GM19351 (cell line): ENCODE data around the gene GRIP2.

Experiments
- ATAC-seq: cut with Tn5 transposase; IDR thresholded peaks from one replicate; pipeline ENCODE4 v1.9.1; 2021; ENCODE audit warnings: mild to moderate bottlenecking, moderate library complexity; ENCODE audit not compliant: unreplicated experiment

GRIP2 gene

DNA sequence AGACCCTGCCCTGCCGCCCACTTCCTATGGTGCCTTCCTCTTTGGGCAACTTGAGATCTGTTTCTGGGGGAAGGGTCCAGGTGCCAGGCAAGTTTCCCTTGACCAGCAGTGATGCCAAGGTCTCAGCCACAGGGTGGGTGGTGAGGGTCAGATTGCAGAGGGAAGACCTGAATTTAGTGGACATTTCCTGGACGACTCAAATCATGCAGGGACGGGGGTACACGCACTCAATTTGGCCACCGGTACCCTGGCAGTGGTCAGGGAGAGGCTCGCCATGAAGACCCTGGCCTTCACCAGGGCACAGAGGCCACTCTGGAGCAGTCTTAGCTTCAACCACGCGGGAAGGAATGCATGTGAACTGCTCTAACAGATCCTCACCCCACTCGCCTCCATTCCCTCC is 1.5 kb upstream of the GRIP2 start:
- ATAC-seq: no peak

DNA sequence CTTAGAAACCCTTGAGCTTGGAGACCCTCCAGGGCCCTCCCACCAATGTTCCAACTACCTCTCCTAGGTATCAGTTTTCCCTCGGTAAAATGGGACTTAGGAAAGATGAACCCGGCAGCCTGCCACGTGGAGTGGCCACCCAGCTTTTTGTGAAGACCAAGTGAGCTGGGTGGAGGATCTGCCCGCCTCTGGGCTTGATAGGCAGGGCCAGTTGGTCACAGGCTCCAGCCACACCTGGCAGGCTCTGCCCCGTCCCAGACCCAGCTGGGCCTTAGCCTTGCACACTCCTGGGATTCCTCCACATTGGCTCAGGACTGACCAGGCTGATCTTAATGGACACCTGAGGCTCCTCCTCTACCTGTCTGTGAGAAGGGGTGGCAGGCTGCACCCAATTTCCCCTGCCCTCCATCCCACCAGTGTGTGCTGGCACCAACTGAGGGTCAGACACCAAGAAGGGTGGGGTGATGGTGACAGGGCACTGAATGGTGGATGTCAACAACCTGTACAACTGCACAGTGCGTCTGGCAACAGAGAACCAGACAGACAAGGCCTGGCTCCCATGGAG is 761 bp upstream of the GRIP2 start:
- no peak for ATAC-seq

DNA sequence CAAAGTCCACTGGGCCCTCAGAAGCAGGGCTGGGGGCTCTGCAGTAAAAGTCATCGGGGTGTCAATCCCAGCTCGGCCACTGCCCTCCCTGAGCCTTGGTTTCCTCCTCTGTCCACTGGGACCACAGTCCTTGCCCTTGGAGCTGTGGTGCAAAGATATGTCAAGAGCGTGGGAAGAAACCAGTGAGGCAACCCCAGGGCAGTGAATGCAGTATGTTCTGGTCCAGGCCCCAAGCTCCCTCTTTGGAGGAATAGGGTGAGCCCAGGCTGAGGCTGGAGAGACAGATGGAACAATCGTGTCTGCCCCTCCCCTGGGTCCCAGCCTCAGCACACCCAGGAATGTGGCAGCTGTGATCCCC is 779 bp downstream of the GRIP2 start:
- no peak for ATAC-seq

DNA sequence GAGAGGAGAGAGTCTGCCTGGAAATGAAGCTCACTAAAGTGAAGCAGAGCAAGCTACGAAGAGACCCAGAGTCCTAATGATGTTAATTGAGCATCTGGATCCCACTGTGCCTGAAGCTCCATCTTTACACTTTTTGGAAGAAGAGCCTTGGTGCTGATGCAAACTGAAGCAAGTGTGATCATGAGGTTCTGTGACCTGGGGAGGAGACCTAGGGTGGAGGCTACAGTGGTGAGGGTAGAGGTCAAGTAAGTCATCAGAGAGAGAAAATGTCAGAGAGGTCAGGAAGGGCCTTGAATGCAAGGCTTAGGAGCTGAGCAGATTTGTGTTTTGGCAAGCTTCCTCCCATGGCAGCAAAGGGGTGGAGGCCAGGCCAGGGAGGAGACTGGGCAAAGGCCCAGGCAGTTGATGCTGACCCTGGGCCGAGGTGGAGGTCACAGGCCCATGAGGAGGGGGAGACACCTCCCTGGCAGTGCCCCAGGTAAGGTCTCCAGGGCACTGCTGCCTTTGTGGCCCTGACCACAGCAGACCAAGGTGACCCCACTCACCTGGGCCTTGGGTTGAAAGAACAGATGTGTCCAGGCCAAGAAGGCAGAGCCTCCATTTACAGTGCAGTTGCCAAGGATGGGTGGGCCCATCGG is 1.6 kb downstream of the GRIP2 start:
- no peak for ATAC-seq

DNA sequence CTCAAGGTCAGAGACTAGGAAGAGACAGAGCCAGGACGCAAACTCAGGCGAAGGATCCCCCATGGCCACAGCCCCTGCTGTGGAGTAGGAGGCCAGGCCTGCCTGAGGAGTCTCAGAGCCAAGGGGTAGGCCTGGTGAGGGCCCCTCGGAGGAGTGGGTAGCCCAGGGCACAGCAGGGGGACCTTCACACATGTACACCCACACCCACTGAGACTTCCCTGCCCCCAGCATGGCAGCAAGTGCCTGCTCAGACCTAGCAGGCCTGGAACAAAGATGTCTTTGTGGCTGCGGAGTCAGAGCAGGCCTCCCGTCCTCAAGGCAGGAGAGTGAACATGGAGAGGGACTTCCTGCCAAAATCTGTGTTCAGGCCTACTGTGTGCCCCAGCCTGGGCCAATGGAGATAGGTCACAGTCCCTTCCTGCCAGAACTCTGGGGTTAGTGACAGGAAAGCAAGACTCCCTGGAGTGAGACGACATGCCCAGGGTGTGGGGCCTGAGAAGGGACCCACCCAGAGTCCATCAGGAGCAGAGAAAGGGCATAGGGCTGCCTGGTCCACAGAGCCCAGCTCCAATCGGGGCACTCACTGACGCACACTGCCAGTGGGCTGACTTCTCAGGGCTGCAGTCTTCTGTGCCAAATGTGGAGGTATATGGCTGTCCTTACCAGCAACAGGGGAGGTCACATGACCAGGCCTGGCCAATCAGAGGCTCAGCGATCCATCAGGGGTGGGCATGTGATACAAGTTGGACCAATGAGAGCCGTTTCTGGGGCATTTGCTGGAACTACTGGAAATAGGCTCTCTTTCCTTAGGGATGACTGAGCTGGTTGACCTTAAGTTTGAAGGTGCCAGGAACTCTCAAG is 2.3 kb downstream of the GRIP2 start:
- no peak for ATAC-seq

DNA sequence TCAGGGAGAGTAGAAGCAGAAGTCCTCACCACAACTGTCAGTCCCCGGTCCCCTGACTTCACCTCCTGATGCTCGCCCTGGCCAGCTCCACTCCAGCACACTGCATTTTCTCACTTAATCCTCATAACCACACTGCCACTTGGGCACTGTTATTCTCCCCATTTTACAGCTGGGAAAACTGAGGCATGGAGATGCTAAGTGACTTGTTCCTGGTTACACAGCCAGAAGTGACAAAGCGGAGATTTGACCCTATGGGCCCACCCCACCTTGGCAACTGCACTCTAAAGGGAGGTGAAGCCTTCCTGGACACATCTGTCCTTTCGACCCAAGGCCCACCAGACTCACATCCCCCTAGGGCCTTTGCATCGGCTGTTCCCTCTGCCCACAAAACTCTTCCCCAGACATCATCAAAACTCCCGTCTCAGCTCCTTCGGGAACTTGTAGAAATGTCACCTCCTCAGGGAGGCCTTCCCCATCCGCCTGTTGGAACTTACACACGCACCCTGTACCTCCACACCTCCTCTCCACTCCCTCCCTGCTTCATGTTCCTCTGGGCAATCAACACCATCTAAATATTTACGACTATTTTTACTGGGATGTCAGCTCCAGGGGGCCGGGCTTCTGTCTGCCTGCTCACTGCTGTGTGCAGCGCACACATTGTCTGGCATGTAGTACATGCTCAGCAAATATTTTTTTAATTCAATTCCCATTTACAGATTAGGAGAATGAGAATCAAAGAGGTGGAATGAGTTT is 3.1 kb downstream of the GRIP2 start:
- no peak for ATAC-seq

DNA sequence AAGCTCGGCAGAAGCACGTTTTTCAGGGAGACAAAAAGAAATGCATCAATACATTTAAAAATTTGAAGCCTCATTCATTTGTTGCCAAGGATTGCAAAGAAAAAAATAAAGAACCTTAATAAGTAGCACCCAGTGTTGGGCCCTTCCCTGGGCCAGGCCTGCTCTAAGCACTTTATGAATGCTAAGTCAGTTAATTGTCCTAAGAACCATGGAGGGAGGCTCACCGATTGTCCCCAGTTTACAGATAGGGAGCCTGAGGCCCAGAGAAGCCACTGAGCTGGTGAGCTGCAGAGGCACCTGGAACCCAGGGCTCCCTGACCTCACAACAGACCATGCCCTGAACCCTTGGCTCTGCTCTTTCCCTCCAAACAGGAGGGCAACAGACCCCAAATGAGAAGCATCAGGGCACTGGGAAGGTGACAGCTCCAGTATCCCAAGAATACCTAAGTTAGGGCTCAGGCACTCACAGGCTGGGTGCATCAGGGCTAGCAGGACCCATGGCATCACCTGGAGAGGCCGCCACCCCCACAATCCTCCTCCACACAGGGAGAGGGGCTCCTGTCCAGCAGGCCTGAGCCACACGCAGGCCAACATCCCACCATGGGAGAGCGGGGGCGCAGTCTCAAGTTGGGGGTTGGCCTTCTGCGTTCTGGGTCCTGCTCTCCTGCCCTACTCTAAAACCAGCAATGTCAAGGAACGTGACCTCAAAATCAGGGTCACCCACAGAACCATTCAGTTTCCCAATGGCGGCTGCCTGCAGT is 3.9 kb downstream of the GRIP2 start:
- no peak for ATAC-seq

DNA sequence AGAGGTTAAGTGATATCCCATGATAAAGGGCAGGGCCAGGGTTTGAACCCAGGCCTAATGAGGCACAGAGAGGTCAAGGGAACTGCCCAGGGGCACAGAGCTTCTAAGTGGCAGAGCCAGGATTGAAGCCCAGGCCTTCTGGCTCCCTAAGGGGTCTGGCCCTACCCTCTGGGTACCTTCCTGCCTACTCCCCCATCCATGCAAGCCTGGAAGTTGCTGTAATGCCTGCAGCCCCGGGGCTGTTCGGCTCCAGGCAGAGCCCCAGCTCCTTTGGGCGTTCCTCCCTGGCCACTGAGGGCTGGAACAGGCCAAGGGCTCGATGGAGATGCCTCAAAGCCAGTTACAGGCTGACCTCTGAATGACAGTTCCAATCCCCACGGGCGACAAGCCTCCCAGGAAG is 4.5 kb downstream of the GRIP2 start:
- no peak for ATAC-seq

DNA sequence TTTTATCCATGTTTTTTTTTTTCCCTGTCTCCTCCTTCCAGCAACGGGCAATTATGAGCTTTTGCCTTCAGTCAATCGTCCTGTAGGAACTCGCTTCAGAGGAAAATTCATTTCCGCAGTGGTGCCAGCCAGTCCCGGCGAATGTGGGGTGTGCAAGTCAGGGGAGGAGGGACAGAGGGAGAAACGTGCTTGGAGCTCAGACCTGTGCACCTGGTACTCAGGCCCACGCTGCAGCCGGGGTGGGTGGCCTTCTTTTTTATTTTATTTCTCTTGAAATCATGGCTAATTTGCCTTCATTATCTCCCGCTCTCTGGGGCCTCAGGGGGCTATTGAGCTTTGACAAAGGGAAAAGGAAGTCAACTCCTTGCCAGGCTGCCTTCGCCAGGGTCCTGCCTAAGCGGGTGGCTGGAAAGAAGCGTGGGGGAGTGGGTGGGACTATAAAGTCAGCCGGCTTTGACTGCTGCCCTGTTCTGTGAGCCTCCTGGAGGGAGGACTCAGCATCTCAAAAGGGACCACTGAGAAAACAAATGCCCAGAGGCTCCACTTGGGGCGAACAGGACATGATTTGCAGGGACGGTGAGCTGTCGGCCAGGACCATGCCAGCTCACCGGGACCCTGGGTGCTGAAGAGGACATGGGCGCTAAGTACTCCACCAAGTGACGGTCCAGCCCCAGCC is 5.5 kb downstream of the GRIP2 start:
- ATAC-seq: no peak

DNA sequence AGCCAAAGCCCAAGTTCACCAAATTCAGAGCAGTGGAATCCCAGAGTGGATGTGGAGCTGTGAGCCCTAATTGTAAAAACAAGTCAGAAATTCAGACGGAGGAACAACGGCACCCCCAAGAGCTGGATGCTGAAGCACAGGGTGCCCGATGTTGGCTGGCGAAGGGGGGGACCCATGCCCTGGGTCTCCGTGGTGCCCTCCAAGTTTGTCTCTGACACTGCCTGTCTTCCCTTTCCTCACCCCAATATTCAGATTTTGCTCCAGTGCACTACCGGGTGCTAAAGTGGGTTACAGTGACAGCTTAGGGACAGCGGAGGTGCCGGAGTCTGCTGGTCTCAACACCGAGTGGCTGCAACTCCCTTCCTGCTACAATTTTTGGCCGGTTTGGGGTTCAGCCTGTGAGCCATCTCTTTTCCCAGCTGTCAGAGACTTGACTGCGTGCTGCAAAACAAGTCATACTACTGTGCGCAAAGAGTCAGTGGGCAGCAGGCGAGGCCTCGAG is 6.6 kb downstream of the GRIP2 start:
- ATAC-seq: no peak

DNA sequence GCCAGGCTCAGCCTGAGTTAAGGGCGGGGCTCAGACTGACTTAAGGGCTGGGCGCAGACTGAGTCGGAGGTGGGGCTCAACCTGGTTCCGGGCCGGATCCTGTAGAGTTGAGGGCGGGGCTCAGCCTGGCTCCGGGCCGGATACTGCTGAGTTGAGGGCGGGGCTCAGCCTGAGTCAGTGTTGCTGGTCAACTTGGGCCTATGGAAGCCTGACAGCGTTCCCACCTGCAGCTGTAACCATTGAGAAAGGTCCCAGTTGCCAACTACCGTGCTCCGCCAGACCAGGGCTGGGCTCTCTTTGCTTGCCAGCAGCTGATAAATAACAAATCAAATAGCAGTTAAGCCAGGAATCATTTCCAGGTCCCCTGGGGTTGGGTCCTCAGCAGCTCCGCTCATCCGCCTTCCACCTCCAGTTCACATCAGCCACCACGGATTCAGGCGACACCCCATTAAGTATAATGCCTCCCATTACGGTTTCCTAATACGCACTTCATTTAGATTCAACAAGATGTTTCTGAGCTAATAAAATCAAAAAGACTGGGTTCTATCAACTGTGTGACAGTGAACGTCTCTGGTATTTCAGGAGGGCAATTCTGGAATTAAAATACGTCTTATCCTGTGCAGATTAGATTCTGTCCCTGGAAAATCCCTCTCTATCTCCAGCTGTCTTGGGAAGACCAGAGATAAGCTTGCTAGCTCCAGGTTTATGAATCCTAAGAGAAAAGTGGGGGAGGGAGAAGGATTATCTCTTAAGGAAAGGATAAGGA is 7.3 kb downstream of the GRIP2 start:
- no peak for ATAC-seq

DNA sequence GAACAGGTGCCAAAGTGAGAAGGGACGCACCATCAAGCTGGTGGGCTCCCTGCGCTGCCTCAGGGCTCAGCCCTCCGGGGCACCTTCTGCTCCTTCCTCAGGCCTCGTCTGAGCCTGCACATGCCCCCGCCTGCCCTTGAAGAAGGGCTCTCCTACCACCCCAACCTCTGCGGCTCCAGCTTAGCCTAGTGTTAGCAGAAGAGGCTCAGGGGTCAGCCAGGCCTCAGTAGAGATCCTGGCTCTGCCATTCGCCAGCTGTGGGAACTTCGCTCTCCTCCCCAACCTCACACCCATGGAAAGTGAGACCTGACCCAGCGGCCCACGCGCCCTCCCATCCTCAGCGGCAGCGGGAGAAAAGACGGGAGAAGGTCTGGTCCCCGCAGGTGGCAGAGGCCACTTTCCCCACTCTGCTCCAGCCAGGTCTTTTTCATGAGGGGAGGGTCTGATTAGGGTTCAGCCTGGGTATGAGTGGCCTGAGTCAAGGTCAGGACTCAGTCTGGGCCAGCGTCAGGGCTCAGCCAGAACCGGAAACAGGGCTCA is 8.2 kb downstream of the GRIP2 start:
- ATAC-seq: no peak

DNA sequence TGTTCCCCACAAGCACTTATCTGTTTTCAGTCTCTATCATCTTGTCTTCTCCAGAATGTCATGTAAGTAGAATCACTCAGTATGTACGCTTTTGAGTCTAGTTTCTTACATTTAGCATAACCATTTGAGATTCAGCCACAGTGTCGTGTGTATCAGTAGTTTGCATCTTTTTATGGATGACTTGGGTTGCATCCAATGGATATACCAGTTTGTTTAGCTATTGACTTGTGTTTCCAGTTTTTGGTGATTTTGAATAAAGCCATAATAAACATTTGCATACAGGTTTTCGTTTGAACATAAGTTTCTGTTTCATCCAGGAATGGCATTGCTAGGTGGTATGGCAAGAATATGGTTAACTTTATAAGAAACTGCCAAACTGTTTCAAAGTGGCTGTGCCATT is 12.1 kb downstream of the GRIP2 start:
- no peak for ATAC-seq

DNA sequence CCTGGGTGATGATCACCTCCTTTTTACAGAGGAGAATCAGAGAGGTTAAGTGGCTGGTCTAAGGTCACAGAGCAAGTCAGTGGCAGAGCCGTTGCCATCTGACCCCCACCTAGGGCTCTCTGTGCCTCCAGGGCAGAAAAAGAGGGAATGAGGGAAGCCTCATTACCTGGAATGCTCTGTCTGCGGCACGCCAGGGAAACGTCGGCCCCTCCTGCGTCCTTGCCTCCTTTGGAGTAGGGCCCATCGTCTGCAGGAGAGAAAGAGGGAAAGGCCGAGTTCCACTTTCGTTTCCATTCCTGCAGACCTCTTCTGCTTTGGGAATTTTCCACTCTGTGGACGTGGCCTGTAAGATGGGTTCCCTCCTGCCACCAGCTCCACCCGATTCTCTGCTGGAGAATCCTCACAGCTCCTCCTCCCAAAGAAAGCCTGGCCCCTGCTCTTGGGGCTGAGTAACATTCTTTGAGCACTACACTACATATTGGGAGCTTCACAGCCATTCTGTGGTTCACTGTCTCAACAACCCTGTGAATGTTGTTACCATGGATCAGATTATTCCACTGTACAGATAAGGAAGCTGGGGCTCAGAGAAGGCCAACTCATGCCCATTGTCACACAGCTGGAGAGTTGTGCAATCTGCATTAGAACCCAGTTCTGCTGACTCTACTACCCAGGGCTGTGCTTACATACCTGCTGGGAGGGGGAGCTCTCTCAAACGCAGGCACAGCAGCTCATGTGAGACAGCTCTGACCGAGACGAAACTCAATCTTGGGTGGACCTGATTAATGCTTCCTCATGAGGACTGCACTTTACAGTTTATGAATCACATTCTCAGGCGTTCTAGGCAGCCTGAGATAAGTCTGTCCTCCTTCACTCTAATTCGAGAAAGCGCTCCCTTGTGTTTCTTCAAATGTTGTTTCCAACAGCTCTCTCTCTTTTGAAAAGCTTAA is 14.2 kb downstream of the GRIP2 start:
- ATAC-seq: no peak

DNA sequence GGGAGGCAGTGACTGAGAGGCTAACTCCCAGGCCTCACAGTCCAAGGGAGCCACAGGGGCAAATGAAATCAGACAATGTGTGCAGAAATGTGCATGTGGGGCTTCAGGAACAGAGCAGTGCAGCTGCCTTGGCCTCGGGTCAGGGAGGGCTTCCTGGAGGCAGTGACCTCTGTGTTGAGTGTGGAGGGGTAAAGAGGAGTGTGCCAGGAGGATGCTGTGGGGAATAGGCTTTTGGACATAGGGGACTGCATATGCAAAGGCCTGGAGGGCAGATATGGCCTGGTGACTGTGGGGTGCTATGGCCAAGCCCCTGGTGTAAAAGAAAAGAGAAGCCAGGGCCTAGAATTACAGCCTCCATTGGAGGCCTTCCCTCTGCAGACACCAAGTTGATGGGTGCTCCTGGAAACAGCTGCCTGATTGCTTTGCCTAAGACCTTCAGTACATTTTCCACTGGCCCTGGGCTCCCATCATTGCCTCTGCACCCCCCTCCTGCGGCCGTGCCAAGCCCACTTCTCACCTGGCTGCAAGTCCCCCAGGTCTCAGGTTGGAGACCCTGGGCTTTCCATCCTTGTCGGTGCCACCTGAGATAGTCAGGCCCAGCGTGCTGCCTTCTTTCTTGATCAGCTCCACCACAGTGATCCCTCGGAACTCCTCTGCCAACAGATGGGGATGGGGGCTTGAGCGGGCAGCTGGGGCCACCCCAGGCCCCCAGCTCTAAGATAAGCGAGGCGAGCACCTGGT is 15.1 kb downstream of the GRIP2 start:
- no peak for ATAC-seq

DNA sequence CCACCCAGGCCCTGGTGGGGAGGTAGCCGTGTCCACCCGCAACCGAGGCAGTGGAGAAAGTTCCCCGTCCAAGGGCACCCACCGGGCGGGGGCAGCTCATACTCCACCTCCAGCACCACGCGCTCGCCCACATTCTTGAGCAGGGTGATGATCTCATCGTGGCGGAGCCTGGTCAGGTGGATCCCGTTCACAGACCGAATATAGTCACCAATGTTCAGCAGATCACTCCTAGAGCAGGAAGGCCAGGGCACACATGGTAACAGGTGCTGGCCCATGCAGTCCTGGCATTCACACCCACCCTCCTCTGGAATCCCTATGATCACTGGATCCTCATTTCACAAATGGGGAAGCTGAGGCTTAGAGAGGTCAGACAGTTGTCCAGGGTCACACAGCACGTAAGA is 15.8 kb downstream of the GRIP2 start:
- no peak for ATAC-seq

DNA sequence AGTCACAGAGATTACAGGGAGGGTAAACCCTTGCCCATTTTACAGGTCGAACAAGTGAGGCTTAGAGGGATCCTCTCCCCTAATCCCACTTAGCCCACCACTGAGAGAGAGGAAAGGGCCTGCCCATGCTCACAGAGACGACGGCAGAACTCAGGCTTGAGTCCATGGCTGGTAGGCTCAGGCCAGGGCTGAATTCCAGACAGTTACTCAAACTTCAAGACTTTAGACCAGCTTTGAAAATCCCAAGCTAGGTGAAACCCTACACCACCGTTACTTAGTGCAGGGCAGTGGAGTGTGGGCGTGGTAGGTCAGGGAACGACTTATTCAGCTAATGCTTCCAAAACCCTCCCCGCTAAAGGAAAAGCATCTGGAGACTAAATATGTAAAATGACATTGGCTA is 16.4 kb downstream of the GRIP2 start:
- ATAC-seq: no peak
